Parathyroid adenoma (tissue), 2 donors: ENCODE measurements around the gene STIM1.

Source experiments
- H2AFZ ChIP-seq: fragments of 300-600 bp; sonication (generic); one replicate; pipeline ENCODE4 v1.7.0; 2017; ENCODE audit warnings: antibody characterized with exemption, mild to moderate bottlenecking
- H3K27ac ChIP-seq: fragments of 300-600 bp; sonication (generic); one replicate; pipeline ENCODE4 v1.7.0; 2017
- H3K27me3 ChIP-seq: fragments of 300-600 bp; sonication (generic); one replicate; pipeline ENCODE4 v1.7.0; 2017; ENCODE audit warnings: low read length; ENCODE audit not compliant: control insufficient read depth, insufficient read depth
- H3K36me3 ChIP-seq: fragments of 300-600 bp; sonication (generic); one replicate; pipeline ENCODE4 v1.7.0; 2017; ENCODE audit warnings: low read length; ENCODE audit not compliant: control insufficient read depth, insufficient read depth
- H3K4me1 ChIP-seq: fragments of 300-600 bp; sonication (generic); one replicate; pipeline ENCODE4 v1.7.0; 2017; ENCODE audit warnings: control low read depth
- H3K4me2 ChIP-seq: fragments of 300-600 bp; sonication (generic); one replicate; pipeline ENCODE4 v1.7.0; 2017; ENCODE audit warnings: low read length
- H3K4me3 ChIP-seq: fragments of 300-600 bp; sonication (generic); one replicate; pipeline ENCODE4 v1.7.0; 2017; ENCODE audit warnings: low read depth, low read length
- H3K79me2 ChIP-seq: fragments of 300-600 bp; sonication (generic); one replicate; pipeline ENCODE4 v1.7.0; 2017; ENCODE audit warnings: control low read depth
- H3K9ac ChIP-seq: fragments of 300-600 bp; sonication (generic); one replicate; pipeline ENCODE4 v1.7.0; 2017; ENCODE audit warnings: mild to moderate bottlenecking
- H3K9me3 ChIP-seq: fragments of 300-600 bp; sonication (generic); one replicate; pipeline ENCODE4 v1.7.0; 2017; ENCODE audit warnings: low read length; ENCODE audit not compliant: control insufficient read depth
- CTCF ChIP-seq: fragments of 300-600 bp; sonication (generic); IDR thresholded peaks from one replicate; pipeline ENCODE4 v1.7.0; 2017; ENCODE audit warnings: antibody characterized with exemption, mild to moderate bottlenecking
- donor health status: primary hyperparathyroidism.

The STIM1 gene

DNA sequence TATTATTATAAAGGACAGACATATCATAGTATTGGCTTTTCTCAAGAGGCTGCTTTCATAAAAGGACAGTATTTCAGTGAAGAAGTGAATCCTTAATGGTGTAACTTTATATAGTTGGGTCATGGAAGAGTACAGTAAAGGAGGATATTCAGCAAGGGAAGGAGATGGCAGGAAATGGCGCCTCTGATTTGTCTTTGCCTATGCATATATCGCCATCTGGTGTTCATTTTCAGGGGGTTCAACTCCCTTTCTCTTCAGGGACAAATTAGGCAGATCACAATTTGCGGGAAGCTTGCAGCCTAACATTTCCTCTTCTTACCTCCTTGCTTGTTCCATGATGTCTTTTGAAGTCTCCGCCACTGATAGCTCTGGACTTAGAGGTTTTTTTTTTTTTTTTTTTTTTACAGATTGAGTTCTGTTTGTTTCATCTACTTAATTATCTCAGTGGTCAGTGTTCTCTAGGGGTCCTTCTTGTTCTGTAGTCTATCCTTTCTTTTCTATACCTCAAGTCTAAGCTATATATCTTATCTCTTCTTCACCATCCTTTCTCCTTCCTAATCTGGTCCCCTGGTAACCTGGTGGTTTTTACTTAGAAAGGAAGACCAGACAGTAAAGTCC lies 217.3 kb downstream of the STIM1 start:
- Histone ChIP-seq H3K36me3 (no peaks in the 10 kb centered on the region), H3K27ac (peak overlapping the region; percentile 24), H3K79me2 (no peaks in the 10 kb centered on the region), H3K4me1 (no peaks in the 10 kb centered on the region), H3K4me3 (no peak overlapping the region), H3K4me2 (no peak overlapping the region), H3K27me3 (no peaks in the 10 kb centered on the region), H2AFZ (peak overlapping the region; percentile 46), H3K9me3 (no peaks in the 10 kb centered on the region), H3K9ac (no peak overlapping the region)
- peak; percentile 67 for TF ChIP-seq CTCF

- no peaks in the 10 kb centered on the region for H3K9me3 ChIP-seq
- H3K27me3 ChIP-seq, result no peaks in the 10 kb centered on the region
- no peak overlapping the region for H3K4me2 ChIP-seq
- TF ChIP-seq CTCF, result no peak
- H3K9ac ChIP-seq, result no peak overlapping the region
- no peak overlapping the region for H3K4me3 ChIP-seq
- H3K27ac ChIP-seq, result no peak overlapping the region
- H3K36me3 ChIP-seq, result no peaks in the 10 kb centered on the region
- no peaks in the 10 kb centered on the region for H3K4me1 ChIP-seq
- H2AFZ ChIP-seq, result no peak overlapping the region
- H3K79me2 ChIP-seq, result no peaks in the 10 kb centered on the region
These were observed 218.8 kb downstream of the STIM1 start for GRCh38 chr11:4074266-4074665.

DNA sequence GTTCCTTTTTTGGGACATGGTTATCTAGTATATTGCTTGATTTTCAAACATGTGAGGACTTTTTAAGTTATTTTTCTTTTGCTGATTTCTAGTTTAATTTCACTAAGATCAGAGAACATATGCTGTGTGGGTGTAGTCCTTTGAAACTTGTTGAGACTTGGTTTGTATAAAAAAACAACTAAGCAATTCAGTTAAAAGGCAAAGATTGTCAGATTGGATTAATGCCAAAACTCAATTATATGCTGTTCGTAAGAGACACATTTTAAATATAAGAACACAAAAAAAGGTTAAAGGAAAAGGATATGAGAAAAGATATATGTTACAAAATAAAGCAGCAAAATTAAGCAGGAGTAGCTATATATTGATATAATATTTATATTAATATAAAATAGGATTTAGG lies 221.3 kb downstream of the STIM1 start:
- TF ChIP-seq CTCF, result no peak
- H3K4me3 ChIP-seq, result no peak overlapping the region
- no peak overlapping the region for H3K27ac ChIP-seq
- no peaks in the 10 kb centered on the region for H3K4me1 ChIP-seq
- H3K79me2 ChIP-seq, result no peaks in the 10 kb centered on the region
- H3K27me3 ChIP-seq, result no peaks in the 10 kb centered on the region
- H3K4me2 ChIP-seq, result no peak overlapping the region
- H3K9ac ChIP-seq, result no peak overlapping the region
- no peak overlapping the region for H2AFZ ChIP-seq
- H3K36me3 ChIP-seq, result no peaks in the 10 kb centered on the region
- no peaks in the 10 kb centered on the region for H3K9me3 ChIP-seq

DNA sequence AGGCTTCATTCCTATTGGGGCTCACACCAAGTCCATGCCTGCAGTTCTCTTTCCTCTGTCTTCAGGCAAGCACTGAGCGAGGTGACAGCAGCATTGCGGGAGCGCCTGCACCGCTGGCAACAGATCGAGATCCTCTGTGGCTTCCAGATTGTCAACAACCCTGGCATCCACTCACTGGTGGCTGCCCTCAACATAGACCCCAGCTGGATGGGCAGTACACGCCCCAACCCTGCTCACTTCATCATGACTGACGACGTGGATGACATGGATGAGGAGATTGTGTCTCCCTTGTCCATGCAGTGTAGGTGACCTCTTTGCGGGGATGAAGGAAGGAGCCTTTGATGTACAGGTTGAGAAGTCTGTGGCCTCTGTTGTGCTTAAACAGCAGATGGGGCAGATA lies 227.7 kb downstream of the STIM1 start:
- Histone ChIP-seq H3K27ac (no peak overlapping the region), H3K4me2 (no peak overlapping the region), H3K9me3 (no peaks in the 10 kb centered on the region), H3K27me3 (no peaks in the 10 kb centered on the region), H3K9ac (no peak overlapping the region), H3K36me3 (no peaks in the 10 kb centered on the region), H3K4me3 (no peak overlapping the region), H3K4me1 (no peaks in the 10 kb centered on the region), H3K79me2 (no peaks in the 10 kb centered on the region), H2AFZ (no peak overlapping the region)
- no peak for TF ChIP-seq CTCF

DNA sequence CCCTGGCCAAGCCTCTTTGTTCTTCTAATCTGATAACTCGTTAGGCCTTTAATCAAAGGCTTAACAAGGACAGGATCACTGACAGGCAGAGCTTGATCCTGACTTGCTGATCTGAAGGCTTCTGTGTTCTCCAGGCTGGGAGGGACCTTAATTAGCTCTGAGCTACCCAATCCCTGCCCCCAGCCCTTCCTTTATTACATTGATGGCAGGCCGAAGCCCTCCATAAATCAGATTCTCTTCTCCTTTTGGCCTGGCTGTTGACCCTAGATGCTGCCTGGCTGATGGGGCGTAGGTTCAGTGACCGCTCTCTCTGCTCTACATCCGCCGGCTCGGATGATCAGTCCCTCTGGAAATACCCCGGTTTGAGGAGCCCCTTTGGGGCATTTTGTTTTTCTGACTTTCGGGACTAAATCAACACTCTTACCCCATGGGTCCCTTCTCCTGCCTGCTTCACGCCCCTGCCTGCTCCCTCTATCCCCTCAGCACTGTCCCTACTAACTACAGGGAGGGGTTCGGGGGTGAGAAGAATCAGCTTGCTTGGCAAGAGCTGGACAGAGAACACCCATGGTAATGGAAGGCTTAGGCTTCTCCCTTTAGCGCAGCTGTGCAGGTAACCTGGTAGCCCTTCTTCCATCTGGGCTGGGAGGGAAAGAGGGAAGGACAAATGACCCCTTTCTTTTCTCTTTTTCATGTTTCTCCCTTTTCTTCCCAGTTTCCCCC lies 229.1 kb downstream of the STIM1 start:
- Histone ChIP-seq H3K4me2 (no peak overlapping the region), H3K79me2 (no peaks in the 10 kb centered on the region), H3K4me3 (no peak overlapping the region), H3K4me1 (no peaks in the 10 kb centered on the region), H3K27ac (no peak overlapping the region), H3K9ac (no peak overlapping the region), H3K36me3 (no peaks in the 10 kb centered on the region), H3K27me3 (no peaks in the 10 kb centered on the region), H2AFZ (no peak overlapping the region), H3K9me3 (no peaks in the 10 kb centered on the region)
- no peak for TF ChIP-seq CTCF
